Coronary artery (tissue), 2 donors: ENCODE results near the gene HIKESHI.

Experiments
- DNase-seq: peaks from one replicate; pipeline ENCODE4 v3.0.0-alpha.2; 2017; ENCODE audit warnings: low spot score
- H3K27ac ChIP-seq, 2 donors: fragments of 200-600 bp; sonication (generic); one replicate each; pipeline ENCODE4 v1.5.1; 2016 to 2019
- H3K4me3 ChIP-seq: fragments of 200-600 bp; sonication (generic); 2 replicates; pipeline ENCODE4 v1.5.1; 2016; ENCODE audit warnings: mild to moderate bottlenecking, moderate library complexity
- CTCF ChIP-seq: fragments of 200-600 bp; sonication (generic); IDR thresholded peaks from one replicate; pipeline ENCODE4 v1.5.1; 2019; ENCODE audit warnings: antibody characterized with exemption

Gene HIKESHI

GRCh38 chr11:86264649-86265048 is 37.4 kb upstream of the HIKESHI start:
- TF ChIP-seq CTCF = no peak
- H3K4me3 ChIP-seq = no peak overlapping the region
- no peak for DNase-seq
- H3K27ac ChIP-seq = no peak overlapping the region

GRCh38 chr11:86265194-86265593 is 36.8 kb upstream of the HIKESHI start:
- Histone ChIP-seq H3K4me3 (no peak overlapping the region), H3K27ac (no peak overlapping the region)
- TF ChIP-seq CTCF = no peak
- DNase-seq = no peak

GRCh38 chr11:86269645-86270044 is 32.4 kb upstream of the HIKESHI start:
- DNase-seq = no peak
- no peak overlapping the region for H3K27ac ChIP-seq
- H3K4me3 ChIP-seq = no peak overlapping the region
- TF ChIP-seq CTCF = no peak

- no peak for TF ChIP-seq CTCF
- Histone ChIP-seq H3K4me3 (no peak overlapping the region), H3K27ac (no peak overlapping the region)
- DNase-seq = no peak
Observed at GRCh38 chr11:86274503-86274902, 27.5 kb upstream of the HIKESHI start.

GRCh38 chr11:86274999-86275398 is 27.0 kb upstream of the HIKESHI start:
- no peak for DNase-seq
- no peak for TF ChIP-seq CTCF
- Histone ChIP-seq H3K27ac (no peak overlapping the region), H3K4me3 (no peak overlapping the region)

- no peak for TF ChIP-seq CTCF
- no peak for DNase-seq
- Histone ChIP-seq H3K27ac (no peak overlapping the region), H3K4me3 (no peak overlapping the region)
Observed at GRCh38 chr11:86275493-86276370, 26.3 kb upstream of the HIKESHI start.

GRCh38 chr11:86277741-86278140 is 24.3 kb upstream of the HIKESHI start:
- no peak overlapping the region for H3K27ac ChIP-seq
- DNase-seq = no peak
- no peak for TF ChIP-seq CTCF

More at GRCh38 chr11:86277741-86278140, 24.3 kb upstream of the HIKESHI start:
- H3K4me3 ChIP-seq = no peak overlapping the region
